ENCODE measurements around the gene DVL2. TPM values are rescaled to one million over a fixed set of nuclear protein-coding genes. Genes with fewer than 3 reads are reported as not detected.
A peak's percentile ranks its signal among the peaks of the same experiment; 100 is the strongest.

DVL2 gene
- total and polyA plus RNA-seq, 12 donors, result 11.8 to 87.2 (median 44.4) TPM

DNA sequence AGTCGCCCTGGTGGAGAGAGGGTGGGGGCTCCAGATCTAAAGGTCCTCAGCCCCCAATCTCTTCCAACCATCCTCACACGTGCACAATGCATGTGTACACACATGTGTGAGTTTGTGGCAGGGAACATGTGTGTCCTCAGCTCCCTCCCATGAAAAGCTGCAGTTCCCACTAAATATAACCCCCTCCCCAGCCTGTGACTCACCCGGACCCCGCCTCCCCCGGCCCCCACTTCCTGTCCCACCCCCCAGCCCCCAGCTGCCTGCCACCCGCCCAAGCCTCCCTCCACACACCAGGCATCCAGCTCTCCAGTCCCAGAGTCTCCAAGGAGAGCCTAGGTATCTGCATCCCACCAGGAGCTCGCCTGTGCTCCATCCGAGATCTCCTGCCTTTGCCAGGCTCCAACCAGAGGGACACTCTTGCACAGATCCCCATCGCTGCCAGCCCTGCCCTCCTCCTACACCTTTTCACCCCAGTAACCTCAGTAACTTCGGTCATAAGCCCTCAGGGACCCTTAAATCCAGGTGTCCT lies 18.6 kb downstream of the DVL2 start:
- H3K27me3 ChIP-seq, result no peaks in the 10 kb centered on the region
- peak overlapping the region in 4 of 5 donors; percentile 32 to 100 (median 62) for H3K27ac ChIP-seq
- intact Hi-C loops (cut with DNase I), result no loop called here
- peak overlapping the region in 1 of 4 donors; percentile 65 for H3K4me3 ChIP-seq
- peak in 2 of 7 donors; percentile 43 to 54 for DNase-seq
- H3K4me1 ChIP-seq (replicated peaks in 1 of 2), result peaks cover 31 to 53% of the 10 kb centered on the region in 2 donors
- 13 to 15% (median 14%) methylated on average over 8 to 10 of the region's 10 CpGs for WGBS, 4 donors
- no peaks in the 10 kb centered on the region for H3K9me3 ChIP-seq (replicated peaks in 1 of 3)
- no peak for TF ChIP-seq POLR2A (IDR thresholded peaks at IDR 0.05)
- TF ChIP-seq, protein P1, sequence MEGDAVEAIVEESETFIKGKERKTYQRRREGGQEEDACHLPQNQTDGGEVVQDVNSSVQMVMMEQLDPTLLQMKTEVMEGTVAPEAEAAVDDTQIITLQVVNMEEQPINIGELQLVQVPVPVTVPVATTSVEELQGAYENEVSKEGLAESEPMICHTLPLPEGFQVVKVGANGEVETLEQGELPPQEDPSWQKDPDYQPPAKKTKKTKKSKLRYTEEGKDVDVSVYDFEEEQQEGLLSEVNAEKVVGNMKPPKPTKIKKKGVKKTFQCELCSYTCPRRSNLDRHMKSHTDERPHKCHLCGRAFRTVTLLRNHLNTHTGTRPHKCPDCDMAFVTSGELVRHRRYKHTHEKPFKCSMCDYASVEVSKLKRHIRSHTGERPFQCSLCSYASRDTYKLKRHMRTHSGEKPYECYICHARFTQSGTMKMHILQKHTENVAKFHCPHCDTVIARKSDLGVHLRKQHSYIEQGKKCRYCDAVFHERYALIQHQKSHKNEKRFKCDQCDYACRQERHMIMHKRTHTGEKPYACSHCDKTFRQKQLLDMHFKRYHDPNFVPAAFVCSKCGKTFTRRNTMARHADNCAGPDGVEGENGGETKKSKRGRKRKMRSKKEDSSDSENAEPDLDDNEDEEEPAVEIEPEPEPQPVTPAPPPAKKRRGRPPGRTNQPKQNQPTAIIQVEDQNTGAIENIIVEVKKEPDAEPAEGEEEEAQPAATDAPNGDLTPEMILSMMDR (IDR thresholded peaks at IDR 0.05), result no peak
- no peaks in the 10 kb centered on the region for H3K36me3 ChIP-seq (replicated peaks in 1 of 2)

DNA sequence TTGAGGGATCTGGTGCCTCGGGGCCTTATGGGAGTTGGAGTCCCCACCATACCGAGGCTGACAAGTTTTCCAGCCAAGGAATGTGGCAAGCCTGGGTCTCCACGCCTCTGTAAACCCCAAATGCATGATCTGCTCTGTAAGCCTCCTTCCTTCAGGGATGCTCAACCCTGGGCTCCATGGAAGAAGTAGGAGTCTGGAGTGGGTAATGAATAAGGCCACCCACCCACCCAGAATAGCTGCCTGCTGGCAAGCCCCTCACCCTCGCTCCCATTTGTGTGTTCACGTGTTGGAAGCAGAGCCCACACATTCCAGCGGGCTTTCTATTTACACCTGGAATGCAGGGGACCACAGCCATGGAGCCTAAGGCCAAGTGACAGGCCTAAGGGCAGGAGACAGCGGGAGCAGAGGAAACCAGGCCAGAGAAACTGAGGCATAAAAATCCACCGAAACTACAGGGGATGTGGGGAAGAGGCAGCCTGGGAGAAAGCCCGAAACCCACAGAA lies 19.1 kb downstream of the DVL2 start:
- Histone ChIP-seq H3K4me1 (replicated peaks in 1 of 2) (peaks cover 28 to 50% of the 10 kb centered on the region in 2 donors), H3K27ac (peak overlapping the region in 4 of 5 donors; percentile 32 to 100 (median 58)), H3K27me3 (no peaks in the 10 kb centered on the region), H3K4me3 (peak overlapping the region in 1 of 4 donors; percentile 59), H3K36me3 (replicated peaks in 1 of 2) (no peaks in the 10 kb centered on the region), H3K9me3 (replicated peaks in 1 of 3) (no peaks in the 10 kb centered on the region)
- no peak for DNase-seq
- 20 to 28% (median 22%) methylated on average over 6 to 9 of the region's 9 CpGs for WGBS, 4 donors
- TF ChIP-seq, protein P1 (IDR thresholded peaks at IDR 0.05), result no peak
- TF ChIP-seq POLR2A (IDR thresholded peaks at IDR 0.05), result no peak
- intact Hi-C loops (cut with DNase I), result no loop called here

DNA sequence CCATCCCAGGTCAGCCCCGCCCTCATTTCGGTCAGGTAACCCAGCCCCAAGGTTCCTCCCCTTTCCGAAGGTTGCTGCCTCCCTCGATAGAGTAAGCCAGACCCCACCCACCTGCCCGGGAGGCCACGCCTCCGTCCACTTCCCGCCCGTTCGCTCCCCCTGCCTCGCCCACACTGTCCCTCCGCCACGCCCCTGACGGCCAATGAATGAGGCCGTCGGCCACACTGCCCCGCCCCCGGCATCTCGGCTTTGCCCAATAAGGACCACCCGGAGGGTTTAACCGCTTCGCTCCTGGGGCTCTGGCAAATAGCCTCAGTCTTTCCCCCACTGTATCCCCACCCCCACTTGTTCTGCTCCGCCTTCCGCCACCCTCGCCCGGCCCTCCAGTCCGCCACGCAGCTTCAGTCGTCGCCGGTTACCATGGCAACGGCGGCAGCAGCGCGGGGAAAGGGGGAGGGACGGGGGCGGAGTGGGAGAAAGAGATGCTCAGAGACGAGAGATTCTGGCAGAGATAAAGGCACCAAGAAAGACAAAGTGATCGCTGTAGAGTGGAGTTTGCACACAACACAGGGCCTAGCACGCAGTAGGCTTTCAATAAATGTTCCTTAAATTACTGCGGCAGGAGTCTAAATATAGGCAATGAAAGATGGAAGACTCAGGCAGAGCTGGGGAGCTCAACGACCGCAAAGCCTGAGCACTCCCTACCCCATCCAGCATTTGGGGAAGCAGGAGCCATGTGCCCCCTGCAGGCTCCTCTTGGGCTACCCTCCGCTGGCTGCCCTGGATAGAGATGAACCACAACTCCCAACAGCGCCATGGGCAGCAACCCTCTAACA lies 19.8 kb downstream of the DVL2 start:
- DNase-seq, result peak; percentile 97 to 99 (median 99)
- Histone ChIP-seq H3K4me1 (replicated peaks in 1 of 2) (peaks cover 28 to 55% of the 10 kb centered on the region in 2 donors), H3K27me3 (no peaks in the 10 kb centered on the region)

DNA sequence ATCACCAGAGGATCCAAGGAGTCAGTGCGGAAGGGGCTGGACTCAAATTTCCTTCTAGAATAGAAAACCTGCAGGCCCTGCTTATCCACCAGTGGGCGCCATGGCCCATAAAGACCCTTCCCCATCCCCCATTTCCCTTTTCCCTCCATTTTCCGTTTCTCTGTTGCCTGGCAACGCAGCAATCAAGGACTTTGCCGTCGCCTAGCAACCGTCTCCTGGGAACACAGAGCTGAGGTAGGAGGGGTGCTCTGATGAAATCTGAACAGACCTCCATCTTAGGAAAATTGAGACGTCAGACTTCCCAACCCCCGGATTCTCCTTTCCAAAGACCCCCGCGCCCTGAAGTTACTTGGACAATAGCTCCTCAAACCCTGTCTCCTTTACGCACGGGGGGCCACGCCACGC lies 20.4 kb downstream of the DVL2 start:
- Histone ChIP-seq H3K27me3 (no peaks in the 10 kb centered on the region), H3K9me3 (replicated peaks in 1 of 3) (no peaks in the 10 kb centered on the region), H3K27ac (peak overlapping the region in 2 of 5 donors; percentile 63 to 82), H3K4me3 (peak overlapping the region in 2 of 4 donors; percentile 14 to 59), H3K36me3 (replicated peaks in 1 of 2) (no peaks in the 10 kb centered on the region), H3K4me1 (replicated peaks in 1 of 2) (peaks cover 28 to 49% of the 10 kb centered on the region in 2 donors)
- no peak for TF ChIP-seq POLR2A (IDR thresholded peaks at IDR 0.05)
- TF ChIP-seq, protein P1 (IDR thresholded peaks at IDR 0.05), result peak in 5 of 6 experiments; percentile 30 to 45 (median 38)
- WGBS, 4 donors, result 4 to 7% (median 5%) methylated on average over 15 of the region's 15 CpGs
- peak; percentile 75 to 94 (median 82) for DNase-seq
- intact Hi-C loops (cut with DNase I), result no loop called here

More for the DNA sequence above, 19.8 kb downstream of the DVL2 start:
- intact Hi-C loops (cut with DNase I), result no loop called here
- Histone ChIP-seq H3K9me3 (replicated peaks in 1 of 3) (no peaks in the 10 kb centered on the region), H3K27ac (peak overlapping the region in 3 of 5 donors; percentile 11 to 82 (median 63)), H3K36me3 (replicated peaks in 1 of 2) (no peaks in the 10 kb centered on the region), H3K4me3 (peak overlapping the region in 2 of 4 donors; percentile 14 to 59)
- 1% methylated on average over 32 to 45 of the region's 45 CpGs for WGBS, 4 donors
- no peak for TF ChIP-seq POLR2A (IDR thresholded peaks at IDR 0.05)
- TF ChIP-seq, protein P1 (IDR thresholded peaks at IDR 0.05), result peak in 5 of 6 experiments; percentile 22 to 52 (median 40)
